GM18861 (cell line): ENCODE measurements around the gene STUM.

Experiments used
- ATAC-seq: cut with Tn5 transposase; IDR thresholded peaks from one replicate; pipeline ENCODE4 v1.9.1; 2021; ENCODE audit not compliant: unreplicated experiment

Gene STUM

DNA sequence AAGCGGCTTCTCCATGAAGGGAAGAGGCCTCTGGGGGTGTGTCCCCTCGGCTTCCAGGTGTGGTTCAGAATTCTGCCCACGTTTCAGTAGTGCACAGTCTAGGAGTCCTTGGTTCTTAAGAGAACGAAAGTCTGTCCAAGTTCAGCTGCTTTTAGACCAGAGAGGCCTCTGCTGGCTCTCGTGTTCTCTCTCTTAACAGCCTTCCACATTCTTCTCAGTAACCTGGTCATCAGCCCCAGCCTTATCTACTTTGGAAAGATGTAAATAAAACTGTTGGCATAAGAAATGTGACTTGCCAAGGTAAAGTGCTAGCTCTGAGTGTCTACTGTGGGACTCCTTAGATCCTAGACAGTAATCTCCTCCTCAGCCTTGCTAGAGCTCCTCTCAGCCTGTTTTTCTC lies 15.3 kb upstream of the STUM start:
- ATAC-seq: no peak

DNA sequence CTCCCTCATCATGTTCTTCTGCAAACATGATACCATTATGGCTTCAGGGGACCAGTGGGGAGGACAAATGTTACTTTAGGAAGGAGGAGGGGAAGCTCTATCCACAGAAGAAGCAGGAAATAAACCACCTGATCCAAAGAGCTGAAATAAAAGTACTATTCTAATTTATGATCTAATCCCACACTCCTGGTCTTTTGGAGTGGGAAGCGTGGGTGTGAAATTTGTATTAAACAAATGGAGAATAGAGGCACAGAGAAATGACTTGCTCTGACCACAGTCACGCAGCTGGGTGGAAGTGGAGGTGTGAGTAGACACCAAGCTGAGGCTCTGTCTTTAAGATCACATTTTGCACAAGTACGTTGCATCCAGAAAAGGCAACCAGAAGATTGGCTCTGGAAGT lies 14.5 kb upstream of the STUM start:
- no peak for ATAC-seq

DNA sequence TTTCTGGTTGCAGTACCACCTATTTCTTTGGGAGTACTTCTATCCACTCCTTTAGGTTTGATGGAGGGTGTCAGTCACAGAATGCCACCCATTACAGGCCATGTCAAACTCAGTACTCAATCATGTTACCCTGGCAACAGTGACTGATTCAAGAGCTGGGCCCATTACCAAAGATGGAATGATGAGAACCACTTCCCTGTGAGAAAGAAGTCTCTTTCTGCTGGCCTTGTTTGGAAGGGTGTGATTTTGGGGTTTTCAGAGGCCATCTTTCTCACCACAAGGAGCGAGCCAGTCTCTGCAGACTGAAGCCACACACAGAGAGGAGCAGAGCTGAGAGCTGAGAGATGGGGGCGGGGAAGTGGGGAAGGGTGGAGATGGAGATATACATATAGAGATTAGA lies 13.9 kb upstream of the STUM start:
- ATAC-seq: no peak

DNA sequence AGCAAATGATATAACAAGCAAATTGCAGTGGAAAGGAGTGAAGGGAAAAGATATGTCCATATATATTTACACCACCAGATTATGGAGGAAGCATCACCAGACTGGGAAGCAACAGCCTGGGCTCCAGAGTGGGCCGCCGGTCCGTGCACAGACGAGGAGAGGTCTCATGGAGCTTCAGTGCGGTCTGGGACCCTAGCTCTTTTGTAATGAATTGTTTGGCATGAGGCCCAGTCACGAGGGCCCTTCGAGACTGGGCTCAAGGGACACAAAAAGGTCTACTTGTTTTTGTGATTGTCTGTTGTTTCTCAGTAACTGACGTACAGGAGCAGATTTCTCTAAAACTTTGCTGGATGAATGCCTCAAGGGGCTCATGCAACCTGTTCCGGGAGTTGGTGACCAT lies 12.9 kb upstream of the STUM start:
- no peak for ATAC-seq

DNA sequence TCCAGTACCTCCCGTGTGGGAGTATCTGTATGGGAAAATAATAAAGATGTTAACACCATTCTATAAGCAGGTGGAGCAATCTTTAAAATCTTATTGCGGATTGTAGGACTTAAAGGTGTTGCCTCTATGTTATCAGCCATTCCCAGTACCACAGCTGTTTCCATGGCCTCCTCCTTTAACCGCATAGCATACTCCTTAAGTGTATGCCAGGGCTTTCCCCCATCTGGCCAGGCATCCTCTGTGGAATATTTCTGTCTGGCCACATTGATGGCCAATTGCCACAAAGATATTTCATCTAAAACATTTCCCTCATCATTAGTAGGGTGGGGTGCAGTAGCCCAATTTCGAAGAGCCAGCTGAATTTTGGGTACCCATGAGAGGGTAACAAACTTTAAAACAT lies 7.3 kb upstream of the STUM start:
- no peak for ATAC-seq

DNA sequence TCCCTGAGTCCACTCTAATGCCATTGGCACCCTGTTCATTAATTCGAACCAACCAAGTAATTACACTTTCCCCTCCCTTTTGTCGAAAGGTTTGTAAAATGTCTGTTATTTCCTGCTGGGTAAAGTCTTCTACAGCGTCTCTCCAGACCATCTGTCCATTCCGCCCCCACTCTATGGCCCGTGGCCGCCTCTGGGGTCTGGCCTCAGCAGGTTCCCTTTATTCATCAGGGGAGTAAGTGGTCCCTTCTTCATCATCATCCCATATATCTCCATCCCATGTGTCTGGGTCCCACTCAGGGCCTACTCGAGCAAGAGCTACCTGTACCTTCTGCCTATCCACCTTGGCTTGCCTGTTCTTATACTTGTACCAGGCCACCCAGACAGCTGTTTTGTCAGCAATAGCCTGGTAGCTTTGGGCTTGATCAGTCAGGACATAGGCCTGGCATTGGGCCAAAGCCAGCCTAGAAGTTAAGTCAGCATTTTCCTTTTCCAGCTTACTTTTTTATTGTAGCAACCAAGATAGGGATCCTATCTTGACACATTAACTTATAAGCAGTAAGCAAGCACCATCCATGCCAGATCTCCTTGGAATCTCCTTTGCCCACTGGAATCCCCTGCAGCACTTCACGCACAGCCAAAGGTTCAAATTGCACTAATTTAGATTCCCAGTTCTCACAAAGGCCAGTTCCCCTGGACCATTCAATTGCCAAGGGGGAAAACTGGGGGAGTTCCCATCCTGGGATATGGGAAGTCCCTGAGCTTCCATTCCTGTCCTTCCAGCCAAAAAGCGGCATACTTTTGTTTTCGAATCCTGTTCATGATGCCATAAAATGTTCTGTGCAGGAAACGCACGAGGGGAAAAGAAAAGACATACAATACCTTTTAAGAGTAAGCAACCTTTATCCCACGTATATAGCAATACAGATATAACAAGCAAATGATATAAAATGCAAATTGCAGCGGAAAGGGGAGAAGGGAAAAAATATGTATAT lies 6.6 kb upstream of the STUM start:
- no peak for ATAC-seq

DNA sequence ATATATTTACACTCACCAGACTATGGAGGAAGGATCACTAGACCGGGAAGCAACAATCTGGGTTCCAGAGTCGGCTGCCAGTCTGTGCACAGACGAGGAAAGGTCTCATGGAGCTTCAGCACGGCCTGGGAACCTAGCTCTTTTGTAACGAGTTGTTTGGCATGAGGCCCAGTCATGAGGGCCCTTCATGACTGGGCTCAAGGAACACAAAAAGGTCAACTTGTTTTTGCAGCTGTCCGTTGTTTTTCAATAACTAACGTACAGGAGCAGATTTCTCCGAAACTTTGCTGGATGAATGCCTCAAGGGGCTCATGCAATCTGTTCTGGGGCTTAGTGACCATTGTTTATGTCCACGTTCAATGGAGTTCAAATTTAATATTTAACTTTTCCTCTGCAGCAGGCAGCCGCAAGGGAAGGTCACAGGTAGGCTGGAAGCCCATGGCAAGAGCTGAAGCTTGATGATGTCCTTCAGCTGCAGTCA lies 5.9 kb upstream of the STUM start:
- no peak for ATAC-seq

DNA sequence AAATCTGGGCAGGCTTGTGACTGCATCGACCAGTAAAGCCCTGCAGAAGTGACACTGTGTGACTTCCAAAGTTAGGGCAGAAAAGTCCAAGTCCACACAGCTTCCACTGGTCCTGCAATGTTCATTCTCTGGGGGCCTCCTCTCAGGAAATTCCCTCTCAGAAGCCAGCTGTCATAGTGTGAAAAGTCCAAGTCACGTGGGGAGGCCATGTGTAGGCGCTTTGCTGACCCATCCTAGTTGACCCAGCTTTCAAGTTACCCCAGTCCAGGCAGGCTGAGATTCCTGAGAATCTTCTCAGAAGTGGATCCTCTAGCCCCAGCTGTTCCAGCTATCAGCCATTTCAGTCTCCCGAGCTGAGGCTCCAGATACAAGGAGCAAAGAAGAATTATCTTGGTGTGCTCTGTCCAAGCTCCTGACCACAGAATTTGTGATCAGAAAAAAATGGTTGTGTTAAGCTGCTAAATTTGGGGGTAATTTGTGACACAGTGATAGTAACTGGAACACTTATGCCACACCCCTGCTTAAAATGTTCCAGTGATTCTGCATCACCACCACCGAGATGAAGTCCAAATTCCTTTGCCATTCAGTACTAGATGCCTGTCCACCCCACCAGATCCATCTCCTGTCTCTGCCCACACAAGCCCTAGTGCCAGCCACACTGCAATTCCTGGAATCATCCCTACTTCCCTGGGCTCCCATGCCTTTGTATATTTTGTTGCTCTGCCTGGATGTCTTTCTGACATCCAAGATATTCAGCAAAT lies 2.5 kb upstream of the STUM start:
- no peak for ATAC-seq

DNA sequence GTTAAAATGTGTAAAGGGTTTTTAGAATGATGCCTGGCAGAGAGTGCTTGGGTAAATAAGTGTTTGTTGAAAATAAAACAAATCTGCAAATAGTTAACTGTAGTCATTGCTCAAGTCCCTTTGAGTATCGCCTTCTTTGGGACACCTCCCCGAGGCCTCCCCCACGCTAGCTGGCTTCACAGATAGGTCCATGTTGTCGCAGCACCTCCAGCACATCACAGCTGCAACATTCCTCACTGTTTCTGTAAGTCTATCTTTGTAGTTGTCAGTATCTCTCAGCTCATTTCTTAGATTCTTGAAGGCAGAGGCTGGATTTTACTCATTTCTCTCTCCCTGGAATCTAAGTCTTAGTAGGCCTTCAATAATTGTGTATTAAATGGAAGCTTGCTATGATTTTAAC lies 1.6 kb upstream of the STUM start:
- ATAC-seq: no peak

DNA sequence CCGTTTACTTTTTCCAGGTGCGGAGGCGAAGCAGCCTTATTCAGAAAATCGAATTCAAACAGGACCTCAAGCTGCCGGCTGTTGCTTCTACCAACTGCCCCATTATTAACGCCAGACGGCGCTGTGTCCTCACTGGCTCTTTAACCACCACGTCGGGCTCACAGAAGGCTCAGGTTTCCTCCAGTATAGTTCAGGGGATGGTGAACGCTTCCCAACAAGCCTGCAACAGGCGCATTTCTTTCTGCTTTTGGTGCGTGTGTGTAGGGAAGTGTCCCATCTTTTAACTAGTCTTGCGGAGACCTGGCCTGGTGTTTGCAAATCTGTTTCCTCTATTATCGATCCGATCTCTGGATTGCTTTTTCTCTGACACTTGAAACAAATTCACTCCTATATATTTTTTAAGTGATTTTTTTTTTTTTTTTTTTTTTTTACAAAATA lies 791 bp upstream of the STUM start:
- ATAC-seq: peak; percentile 68

DNA sequence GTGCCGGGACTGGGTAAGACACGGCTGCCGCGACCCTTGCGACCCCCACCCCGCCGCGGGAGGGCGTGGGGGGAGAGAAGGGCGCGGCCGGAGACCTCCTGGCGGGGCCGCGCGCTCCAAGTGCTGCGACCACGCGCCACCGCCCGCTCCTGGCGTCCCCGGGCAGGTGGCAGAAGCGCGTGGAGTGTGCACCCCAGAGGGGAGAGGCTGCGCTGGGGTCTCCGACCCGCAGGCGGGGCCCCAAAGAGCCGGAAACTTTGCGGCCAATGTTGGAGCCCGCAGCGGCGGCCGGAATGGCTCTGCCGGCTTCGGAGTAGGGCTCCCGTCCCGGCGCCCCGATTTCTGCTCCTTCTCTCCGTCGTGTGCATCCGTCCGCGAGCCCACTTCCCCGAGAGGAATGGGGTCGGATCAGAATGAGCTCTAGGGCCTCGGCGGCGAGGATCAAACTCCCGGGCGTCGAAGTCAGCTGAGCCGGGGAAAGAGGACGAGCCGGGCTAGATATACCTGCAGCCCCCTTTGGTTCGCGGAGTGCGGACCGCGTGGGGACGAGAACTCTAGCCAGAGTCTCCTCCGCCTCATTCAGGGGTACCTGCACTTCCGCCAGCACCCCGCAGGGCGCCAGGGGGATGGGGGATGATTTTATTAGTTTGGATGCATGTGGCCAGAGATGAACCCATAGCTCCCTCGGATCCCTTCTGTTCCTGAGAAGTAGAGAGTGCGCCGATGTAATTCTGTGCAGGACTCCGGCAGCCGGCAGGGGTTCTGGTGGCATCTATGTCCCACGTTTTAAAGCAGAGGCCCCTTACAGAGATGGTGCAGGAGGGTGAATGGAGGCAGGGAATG lies 751 bp downstream of the STUM start:
- no peak for ATAC-seq

DNA sequence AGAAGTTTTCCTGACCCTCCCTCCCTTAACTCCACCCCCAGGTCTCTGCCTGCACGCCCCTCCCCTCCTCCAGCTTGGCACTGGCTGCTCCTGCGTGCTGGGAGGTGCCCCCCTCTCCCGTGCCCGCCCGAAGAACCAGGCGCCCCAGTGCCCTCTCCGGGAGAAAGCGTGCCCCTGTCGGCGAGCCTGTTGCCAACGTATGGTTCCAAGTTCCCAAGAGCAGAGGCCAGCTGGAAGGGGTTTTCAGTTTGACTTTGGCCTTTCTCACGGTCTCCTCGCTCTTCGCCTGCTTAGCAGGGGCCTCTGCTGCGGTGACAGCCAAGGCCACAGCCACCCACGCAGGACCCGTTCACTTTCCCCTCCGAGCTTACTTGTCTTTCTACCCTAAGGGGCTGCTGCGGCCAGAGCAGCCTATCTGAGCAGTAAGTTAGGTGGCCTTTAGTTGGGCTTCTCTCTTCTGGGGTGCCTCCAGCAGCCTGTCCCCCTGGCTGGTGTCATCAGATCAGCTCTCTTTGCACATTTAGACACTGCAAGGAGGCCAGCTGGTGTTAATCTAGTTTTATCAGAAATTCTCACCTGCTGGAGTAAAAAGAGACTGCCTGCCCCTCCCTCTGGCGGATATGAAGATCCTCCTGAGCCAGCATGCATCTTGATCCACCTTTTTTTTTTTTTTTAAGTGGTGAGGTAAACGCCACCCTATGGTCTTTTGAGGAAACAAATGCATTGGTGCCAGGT lies 1.5 kb downstream of the STUM start:
- ATAC-seq: no peak

DNA sequence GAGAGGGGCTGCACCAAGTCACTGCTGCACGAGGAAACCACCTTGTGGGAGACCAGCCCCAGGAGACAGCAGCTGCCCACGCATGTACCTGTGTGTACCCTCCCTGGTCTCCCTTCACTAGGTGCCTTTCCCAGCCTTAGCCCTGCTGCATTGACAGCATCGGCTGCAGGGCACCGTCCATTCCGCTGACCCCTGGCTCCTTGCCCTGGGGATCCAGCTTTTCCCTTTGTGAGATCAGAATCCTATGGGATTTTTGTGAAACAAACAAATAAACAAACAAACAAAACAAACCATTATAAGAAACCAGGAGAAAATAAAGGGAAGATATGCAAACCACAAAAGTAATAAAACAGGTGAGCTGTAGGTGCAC lies 2.1 kb downstream of the STUM start:
- no peak for ATAC-seq

DNA sequence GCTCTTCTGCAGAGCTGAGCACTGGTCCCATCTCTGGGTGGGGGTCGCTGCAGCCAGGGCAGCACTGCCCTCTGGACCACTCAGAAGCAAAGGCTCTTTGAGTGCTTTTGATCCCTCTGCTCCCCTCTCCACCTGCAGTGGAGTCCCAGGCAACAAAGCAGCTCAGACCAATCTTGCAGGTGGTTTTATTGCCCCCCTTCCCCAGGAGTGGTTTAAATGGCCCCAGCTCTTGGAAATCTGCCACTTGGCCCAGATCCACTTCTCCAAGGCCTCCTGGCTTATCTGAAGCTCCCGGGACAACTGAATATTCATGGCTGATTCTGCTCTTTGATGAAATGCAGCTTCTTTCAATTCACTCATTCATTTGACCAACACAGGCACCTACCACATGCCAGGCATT lies 2.7 kb downstream of the STUM start:
- no peak for ATAC-seq

DNA sequence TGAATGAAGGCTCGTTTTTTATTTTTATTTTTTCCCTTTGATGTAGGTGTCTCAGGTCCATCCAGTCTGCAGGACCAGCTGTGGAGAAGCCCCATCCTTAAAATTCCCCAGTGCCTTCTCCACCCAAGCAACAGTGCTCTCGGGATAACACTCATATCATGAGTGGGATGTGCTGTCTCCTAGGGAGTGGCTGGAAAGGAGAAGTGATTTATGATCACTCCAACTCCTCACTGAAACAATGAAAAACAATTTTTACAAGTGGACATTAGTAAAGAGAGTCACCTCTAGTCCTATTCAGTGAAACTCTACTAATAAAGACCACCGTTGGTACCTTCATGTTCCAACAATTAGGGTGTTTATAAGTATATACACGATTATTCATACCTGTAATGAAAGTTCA lies 3.5 kb downstream of the STUM start:
- no peak for ATAC-seq

DNA sequence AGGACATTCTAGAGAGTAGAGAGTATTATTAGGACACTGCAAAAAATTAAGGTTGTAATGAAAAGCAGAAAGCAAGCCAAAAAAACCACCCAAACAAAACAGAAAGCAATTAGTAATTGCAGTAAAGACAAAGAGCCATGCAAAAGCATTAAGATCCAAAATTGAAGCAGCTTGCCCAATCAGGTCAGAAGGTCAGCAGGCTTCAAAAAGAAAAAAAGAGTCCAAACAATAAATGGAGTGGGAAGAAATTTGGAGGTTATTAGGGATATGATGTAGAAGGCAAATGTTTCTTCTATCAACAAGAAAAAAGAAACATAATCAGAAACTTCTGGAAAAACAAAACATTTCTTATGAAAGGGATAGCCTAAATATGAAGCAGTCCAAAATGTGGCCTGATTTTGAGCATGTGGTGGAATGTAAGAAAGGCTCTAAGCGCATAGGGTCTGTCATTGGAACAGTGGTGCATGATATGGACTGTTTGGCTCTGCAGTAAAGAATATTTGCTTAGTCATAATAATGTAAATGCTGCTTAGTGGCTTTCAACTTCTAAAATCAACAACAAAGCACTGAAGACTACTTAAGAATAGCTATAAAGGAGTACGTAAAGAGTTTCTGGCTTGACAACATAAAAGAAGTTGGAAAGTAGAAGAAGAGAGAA lies 4.8 kb downstream of the STUM start:
- ATAC-seq: no peak

DNA sequence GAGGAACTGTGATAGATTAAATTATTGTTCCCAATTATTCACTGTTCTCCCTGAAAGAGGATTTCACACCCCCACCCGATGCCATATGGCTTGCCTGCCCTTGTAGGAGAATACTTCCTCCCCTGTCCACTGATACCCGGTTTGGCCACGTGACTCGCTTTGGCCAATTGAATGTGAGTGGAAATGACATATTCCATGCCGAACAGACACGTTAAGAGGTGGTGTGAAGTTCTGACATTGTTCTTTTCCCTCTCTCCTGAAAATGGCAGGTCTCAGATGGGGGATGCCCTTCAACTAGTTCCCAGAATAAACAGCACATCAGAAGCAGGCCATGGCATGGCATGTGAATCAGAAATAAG lies 5.3 kb downstream of the STUM start:
- ATAC-seq: no peak

DNA sequence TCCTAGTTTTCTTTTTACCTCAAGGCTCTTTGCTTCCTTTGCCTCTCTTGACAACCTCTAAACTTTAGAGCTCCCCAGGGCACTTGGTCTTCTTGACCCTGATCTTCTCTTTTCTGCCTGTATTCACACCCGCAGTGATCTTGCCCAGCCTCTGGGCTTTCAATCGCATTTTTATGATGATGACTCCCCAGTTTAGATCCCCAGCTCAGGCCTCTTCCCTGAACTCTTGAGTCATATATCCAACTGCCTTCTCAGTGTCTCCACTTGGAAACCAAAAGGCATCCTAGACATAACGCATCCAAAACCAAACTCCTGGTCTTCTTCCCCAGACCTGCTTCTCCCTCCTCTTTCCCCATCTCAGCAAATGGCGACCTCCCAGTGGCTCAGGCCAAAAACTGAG lies 6.5 kb downstream of the STUM start:
- ATAC-seq: no peak

DNA sequence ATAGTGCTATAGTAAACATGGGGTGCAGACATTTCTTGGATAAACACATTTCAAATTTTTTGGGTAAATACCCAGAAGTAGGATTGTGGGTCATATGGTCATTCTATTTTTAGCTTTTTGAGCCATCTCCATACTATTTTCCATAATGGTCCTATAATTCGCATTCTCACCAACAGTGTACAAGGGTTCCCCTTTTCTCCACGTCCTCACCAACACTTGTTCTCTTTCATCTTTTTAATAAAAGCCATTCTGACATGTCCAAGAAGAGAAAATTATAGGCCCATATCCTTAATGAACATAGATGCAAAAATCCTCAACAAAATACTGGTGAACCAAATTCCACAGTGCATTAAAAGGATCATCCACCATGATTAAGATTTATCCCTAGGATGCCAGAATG lies 8.9 kb downstream of the STUM start:
- no peak for ATAC-seq

DNA sequence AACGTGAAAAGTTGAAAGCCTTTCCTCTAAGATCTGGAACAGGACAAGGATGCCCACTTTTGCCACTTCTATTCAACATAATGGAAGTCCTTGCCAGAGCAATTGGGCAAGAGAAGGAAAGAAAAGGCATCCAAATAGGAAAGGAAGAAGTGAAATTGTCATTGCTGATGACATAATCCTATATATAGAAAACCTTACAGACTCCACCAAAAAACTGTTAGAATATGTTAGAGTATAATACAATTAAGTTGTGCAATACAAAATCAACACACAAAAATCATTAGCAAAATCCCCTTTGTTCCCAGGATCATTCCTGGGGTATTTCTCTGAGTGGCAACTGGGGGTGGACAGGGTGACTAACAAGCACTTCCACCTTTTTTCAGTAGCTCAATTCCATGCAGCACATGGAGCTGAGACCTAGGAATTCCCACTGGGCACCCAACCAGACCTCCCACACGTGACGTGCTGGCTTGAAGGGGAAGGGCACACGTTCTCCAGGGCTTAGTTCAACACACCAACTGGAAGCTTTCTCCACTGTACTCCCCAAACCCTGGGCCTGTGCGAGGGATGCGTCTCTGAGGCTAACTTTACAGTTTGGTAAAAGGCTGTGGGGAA lies 9.6 kb downstream of the STUM start:
- ATAC-seq: no peak
